HepG2 (cell line): ENCODE data around the gene HP1BP3. TPM values are rescaled to one million over a fixed set of nuclear protein-coding genes. Genes with fewer than 3 reads are reported as not detected.

Source experiments
- ATAC-seq: fragments of 200-7000 bp; cut with Tn5 transposase; 3 replicates; pipeline ENCODE4 v1.9.1; 2020; ENCODE audit warnings: mild to moderate bottlenecking, moderate library complexity
- BruUV-seq: library from RNA; stranded (reverse); fragments of 400-500 nt; replicated peaks from 2 replicates; lab custom pipeline; 2021; lab: Mats Ljungman, UMichigan
- CTCF ChIA-PET: fragments of 300-600 bp; formaldehyde crosslinking; extraction: SDS; loops from one replicate; lab custom pipeline; 2021; ENCODE audit warnings: low total read pairs, inconsistent platforms, low intra/inter-chr PET ratio; lab: Yijun Ruan, JAX
- POLR2A ChIA-PET: fragments of 350-600 bp; sonication (Branson Sonifier 250); formaldehyde crosslinking; loops from one replicate; lab custom pipeline; 2020; ENCODE audit warnings: antibody characterized with exemption, inconsistent platforms; lab: Yijun Ruan, JAX
- DNase-seq: peaks from one replicate; pipeline ENCODE4 v3.0.0-alpha.2; 2015; ENCODE audit warnings: low spot score
- FAIRE-seq: peaks from 3 replicates; lab custom pipeline; 2011; peaks lifted over from hg19 to GRCh38; lab: Jason Lieb, UNC
- H2AFZ ChIP-seq: one replicate; pipeline ENCODE4 v1.6.1; 2011; ENCODE audit warnings: low read length, inconsistent platforms
- H3K27ac ChIP-seq: fragments of 300-600 bp; 3 replicates; pipeline ENCODE4 v1.8.0; 2011; ENCODE audit warnings: mixed run types, mild to moderate bottlenecking, mixed read lengths, low read length, inconsistent platforms; ENCODE audit not compliant: insufficient read depth; ENCODE audit errors: extremely low read length
- H3K27me3 ChIP-seq, 2 experiments: fragments of 200-600 bp in 1 of 2; 2 replicates in 1 of 2; 3 replicates in 1 of 2; pipeline versions ENCODE4 v1.6.0 to v1.8.0; 2011; ENCODE audit warnings: low read length in 2 of 2, mild to moderate bottlenecking in 2 of 2, moderate library complexity in 2 of 2, inconsistent platforms in 1 of 2; ENCODE audit not compliant: insufficient read depth in 2 of 2, control insufficient read depth in 1 of 2
- H3K36me3 ChIP-seq, 2 experiments: fragments of 200-600 bp in 1 of 2; replicated peaks in 1 of 2; 2 replicates in 1 of 2; 3 replicates in 1 of 2; pipeline versions ENCODE4 v1.5.1 to v1.8.0; 2011; ENCODE audit warnings: low read length in 2 of 2, inconsistent platforms in 1 of 2; ENCODE audit not compliant: insufficient read depth in 2 of 2, control insufficient read depth in 1 of 2
- H3K4me1 ChIP-seq: 2 replicates; pipeline ENCODE4 v1.5.1; 2012; ENCODE audit warnings: low read length, inconsistent platforms; ENCODE audit not compliant: insufficient read depth
- H3K4me2 ChIP-seq: 2 replicates; pipeline ENCODE4 v1.6.0; 2011; ENCODE audit warnings: low read depth, low read length, inconsistent platforms
- H3K4me3 ChIP-seq, 3 experiments: fragments of 200-600 bp in 1 of 3; sonication (generic), shearing (Covaris generic) in 1 of 3; replicated peaks in 1 of 3; 2 replicates each; pipeline ENCODE4 v1.5.1; 2011 to 2016; ENCODE audit warnings: low read length in 3 of 3, inconsistent platforms in 2 of 3, low read depth in 2 of 3, mild to moderate bottlenecking in 2 of 3, control low read depth in 1 of 3, mixed read lengths in 1 of 3; ENCODE audit not compliant: insufficient read depth in 1 of 3
- H3K79me2 ChIP-seq: one replicate; pipeline ENCODE4 v1.6.1; 2011; ENCODE audit warnings: low read length, inconsistent platforms; ENCODE audit not compliant: insufficient read depth
- H3K9ac ChIP-seq: 2 replicates; pipeline ENCODE4 v1.6.0; 2011; ENCODE audit warnings: mild to moderate bottlenecking, low read depth, low read length, inconsistent platforms; ENCODE audit not compliant: insufficient read depth
- H3K9me3 ChIP-seq: 2 replicates; pipeline ENCODE4 v1.5.1; 2012; ENCODE audit warnings: mild to moderate bottlenecking, low read length
- H4K20me1 ChIP-seq: 2 replicates; pipeline ENCODE4 v1.6.0; 2011; ENCODE audit warnings: inconsistent platforms, mild to moderate bottlenecking, low read length, moderate library complexity; ENCODE audit not compliant: insufficient read depth
- EEA1 ChIP-seq: sonication (generic); formaldehyde crosslinking; IDR thresholded peaks from 2 replicates; pipeline ENCODE4 v1.5.1; 2020; ENCODE audit warnings: mild to moderate bottlenecking, missing genetic modification reagents, borderline replicate concordance
- FOSL2 ChIP-seq: sonication (generic); formaldehyde crosslinking; IDR thresholded peaks from 2 replicates; pipeline ENCODE4 v1.4.0; 2020; ENCODE audit warnings: missing genetic modification reagents
- ZFYVE20 ChIP-seq: sonication (generic); formaldehyde crosslinking; IDR thresholded peaks from 2 replicates; pipeline ENCODE4 v1.8.0; 2023; ENCODE audit warnings: low read depth, mild to moderate bottlenecking, moderate library complexity, missing genetic modification reagents, borderline replicate concordance
- WGBS: methylation state at CpG from one replicate; pipeline ENCODE4 v1.1.6; 2017; ENCODE audit warnings: low lambda C conversion rate; 5-methylcytosine and 5-hydroxymethylcytosine counted together
- in situ Hi-C: cut with HindIII; loops from 2 replicates; pipeline ENCODE4 v1.10.0; 2017; ENCODE audit warnings: low pct_unique_long_range_greater_than_20kb; ENCODE audit not compliant: extremely low pct_ligation_motif_present
- intact Hi-C: fragments of 100-400 bp; cut with micrococcal nuclease; formaldehyde crosslinking; loops from one replicate; pipeline ENCODE4 v1.10.0; 2022; ENCODE audit not compliant: unreplicated experiment
- polyA plus RNA-seq, 8 experiments: library from polyadenylated mRNA; depleted of rRNA in 3 of 8; stranded (reverse) in 7 of 8; unstranded in 1 of 8; fragments of >200 nt; fragmentation: Illumina TruSeq in 4 of 8; extraction: Trizol in 4 of 8; gene quantifications; 2 replicates each; pipeline versions ENCODE4 v1.2.1 to v1.2.3, GENCODE V29; 2011 to 2016; ENCODE audit warnings: low read depth in 4 of 8, missing spikeins in 1 of 8, mixed read lengths in 1 of 8; ENCODE audit not compliant: insufficient read depth in 1 of 8
- total RNA-seq, 5 experiments: library from RNA; depleted of rRNA; stranded (reverse); fragments of >200 nt; fragmentation: Illumina TruSeq; extraction: Trizol; gene quantifications; 2 replicates each; pipeline ENCODE4 v1.2.3, GENCODE V29; 2016; ENCODE audit warnings: low read depth in 1 of 5
- TF ChIP-seq, protein P1 (sequence below): sonication (generic); formaldehyde crosslinking; IDR thresholded peaks from 2 replicates; pipeline ENCODE4 v1.4.0; 2020; ENCODE audit warnings: mild to moderate bottlenecking, missing genetic modification reagents
- TF ChIP-seq, protein P2 (sequence below): sonication (generic); formaldehyde crosslinking; IDR thresholded peaks from 2 replicates; pipeline ENCODE4 v1.4.0; 2020; ENCODE audit warnings: missing genetic modification reagents
- TF ChIP-seq, protein P3 (sequence below): sonication (generic); formaldehyde crosslinking; IDR thresholded peaks from 2 replicates; pipeline ENCODE4 v1.4.0; 2020; ENCODE audit warnings: missing genetic modification reagents
- TF ChIP-seq, protein P4 (sequence below): fragments of 450-650 bp; IDR thresholded peaks from 2 replicates; pipeline ENCODE4 v1.6.1; 2016

The HP1BP3 gene
- total and polyA plus RNA-seq, 2 of the 13 experiments (the other 11 are each of a cell fraction or from before 2014, with no cell fraction given) = 98.5 to 137 TPM

DNA sequence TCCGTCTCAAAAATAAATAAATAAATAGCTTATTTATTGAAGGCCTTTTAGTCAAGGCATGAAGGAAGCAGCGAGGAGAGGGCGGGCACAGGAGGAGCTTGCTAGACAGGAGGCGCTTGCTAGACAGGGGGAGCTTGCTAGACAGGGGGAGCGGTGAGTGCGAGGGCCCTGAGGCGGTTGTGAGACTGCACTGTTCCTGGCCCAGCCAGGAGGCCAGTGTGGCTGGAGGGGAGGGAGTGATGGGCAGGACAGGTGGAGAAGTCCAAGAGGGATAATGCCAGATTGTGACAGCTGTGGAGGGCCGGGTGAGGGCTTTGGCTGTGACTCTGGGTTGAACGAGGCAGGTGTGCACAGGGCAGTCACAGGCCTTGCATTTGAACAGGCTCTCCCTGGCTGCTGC, 87.5 kb downstream of the HP1BP3 start:
- in situ Hi-C loops = no loop called here
- no peak overlapping the region for H2AFZ ChIP-seq
- no peaks in the 10 kb centered on the region for H4K20me1 ChIP-seq
- no peaks in the 10 kb centered on the region for H3K9me3 ChIP-seq
- POLR2A ChIA-PET = interaction anchor here (1.4 kb wide), 1 partner anchor 33 kb away, joined by 3 read pairs; the partner anchor contains the start of gene SH2D5
- H3K27ac ChIP-seq = no peak overlapping the region
- H3K79me2 ChIP-seq = no peaks in the 10 kb centered on the region
- no TSS peak for BruUV-seq
- no peak overlapping the region for H3K4me3 ChIP-seq
- no peak overlapping the region for H3K9ac ChIP-seq
- peaks cover 43% of the 10 kb centered on the region for H3K4me1 ChIP-seq
- no peaks in the 10 kb centered on the region for H3K36me3 ChIP-seq
- FAIRE-seq = no peak
- TF ChIP-seq ZFYVE20 (CRISPR knock-in tag) = no peak
- TF ChIP-seq, protein P1, sequence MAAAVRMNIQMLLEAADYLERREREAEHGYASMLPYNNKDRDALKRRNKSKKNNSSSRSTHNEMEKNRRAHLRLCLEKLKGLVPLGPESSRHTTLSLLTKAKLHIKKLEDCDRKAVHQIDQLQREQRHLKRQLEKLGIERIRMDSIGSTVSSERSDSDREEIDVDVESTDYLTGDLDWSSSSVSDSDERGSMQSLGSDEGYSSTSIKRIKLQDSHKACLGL (CRISPR knock-in tag) = no peak
- no peak for TF ChIP-seq EEA1 (CRISPR knock-in tag)
- no peak for DNase-seq
- no peak overlapping the region for H3K4me2 ChIP-seq
- no peak for ATAC-seq
- CTCF ChIA-PET = no interaction called here
- 41% methylated on average over 9 of the region's 9 CpGs for WGBS
- peaks cover 5 to 23% of the 10 kb centered on the region in 2 experiments; a peak in 3 of 5 replicates for H3K27me3 ChIP-seq
- intact Hi-C loops = no loop called here

DNA sequence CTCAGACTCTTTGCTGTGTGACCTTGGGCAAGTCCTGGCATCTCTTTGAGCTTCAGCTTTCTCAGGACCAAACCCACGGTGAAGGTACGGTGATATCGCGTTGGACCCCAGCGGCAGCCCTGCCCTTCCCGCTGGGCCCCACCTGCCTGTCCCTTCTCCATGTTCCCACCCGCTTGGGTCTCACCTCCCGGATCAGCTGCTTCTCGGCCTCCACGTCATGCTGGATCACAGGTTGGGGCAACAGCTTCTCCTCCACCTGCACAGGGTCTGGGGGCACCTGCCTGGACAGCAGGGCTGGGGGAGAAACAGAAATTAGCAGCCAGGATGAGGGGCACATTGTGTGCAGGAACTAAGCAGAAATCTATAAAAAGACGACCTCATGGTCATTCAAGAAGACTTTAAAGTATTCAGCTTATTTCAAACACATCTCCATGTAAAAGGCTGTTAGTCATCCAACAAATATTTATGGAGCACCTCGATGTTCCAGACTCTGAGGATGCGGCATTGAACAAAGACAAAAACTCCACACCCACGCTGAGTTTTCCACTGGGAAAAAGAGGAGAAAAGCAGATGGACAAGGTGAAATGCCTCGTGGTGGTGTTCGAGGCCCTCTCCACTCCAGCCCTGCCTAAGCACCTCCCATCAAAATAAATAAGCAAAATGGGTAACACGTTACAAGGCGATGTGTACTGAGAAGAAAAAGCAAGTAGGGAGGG, 88.8 kb downstream of the HP1BP3 start:
- no peaks in the 10 kb centered on the region for H3K9me3 ChIP-seq
- H3K27me3 ChIP-seq = peaks cover 6 to 31% of the 10 kb centered on the region in 2 experiments; a peak in 4 of 5 replicates
- peaks cover 43% of the 10 kb centered on the region for H3K4me1 ChIP-seq
- no peak overlapping the region for H3K27ac ChIP-seq
- intact Hi-C loops = no loop called here
- in situ Hi-C loops = no loop called here
- no peak for ATAC-seq
- DNase-seq = peak; percentile 34
- H4K20me1 ChIP-seq = no peaks in the 10 kb centered on the region
- BruUV-seq = no TSS peak
- H3K4me3 ChIP-seq = no peak overlapping the region
- H3K4me2 ChIP-seq = 0 out of 2 replicates have a peak overlapping the region, but pooled peaks have one; percentile 81
- no peak overlapping the region for H2AFZ ChIP-seq
- CTCF ChIA-PET = no interaction called here
- POLR2A ChIA-PET = interaction anchor here (1.4 to 2.0 kb wide), 2 partner anchors 34 to 37 kb away, joined by 3 to 12 read pairs; partner anchors contain the start of genes DDOST and SH2D5
- no peaks in the 10 kb centered on the region for H3K36me3 ChIP-seq
- WGBS = 41% methylated on average over 18 of the region's 18 CpGs
- no peak overlapping the region for H3K9ac ChIP-seq
- TF ChIP-seq, protein P2, sequence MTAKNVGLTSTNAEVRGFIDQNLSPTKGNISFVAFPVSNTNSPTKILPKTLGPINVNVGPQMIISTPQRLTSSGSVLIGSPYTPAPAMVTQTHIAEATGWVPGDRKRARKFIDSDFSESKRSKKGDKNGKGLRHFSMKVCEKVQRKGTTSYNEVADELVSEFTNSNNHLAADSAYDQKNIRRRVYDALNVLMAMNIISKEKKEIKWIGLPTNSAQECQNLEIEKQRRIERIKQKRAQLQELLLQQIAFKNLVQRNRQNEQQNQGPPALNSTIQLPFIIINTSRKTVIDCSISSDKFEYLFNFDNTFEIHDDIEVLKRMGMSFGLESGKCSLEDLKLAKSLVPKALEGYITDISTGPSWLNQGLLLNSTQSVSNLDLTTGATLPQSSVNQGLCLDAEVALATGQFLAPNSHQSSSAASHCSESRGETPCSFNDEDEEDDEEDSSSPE = no peak
- TF ChIP-seq, protein P3, sequence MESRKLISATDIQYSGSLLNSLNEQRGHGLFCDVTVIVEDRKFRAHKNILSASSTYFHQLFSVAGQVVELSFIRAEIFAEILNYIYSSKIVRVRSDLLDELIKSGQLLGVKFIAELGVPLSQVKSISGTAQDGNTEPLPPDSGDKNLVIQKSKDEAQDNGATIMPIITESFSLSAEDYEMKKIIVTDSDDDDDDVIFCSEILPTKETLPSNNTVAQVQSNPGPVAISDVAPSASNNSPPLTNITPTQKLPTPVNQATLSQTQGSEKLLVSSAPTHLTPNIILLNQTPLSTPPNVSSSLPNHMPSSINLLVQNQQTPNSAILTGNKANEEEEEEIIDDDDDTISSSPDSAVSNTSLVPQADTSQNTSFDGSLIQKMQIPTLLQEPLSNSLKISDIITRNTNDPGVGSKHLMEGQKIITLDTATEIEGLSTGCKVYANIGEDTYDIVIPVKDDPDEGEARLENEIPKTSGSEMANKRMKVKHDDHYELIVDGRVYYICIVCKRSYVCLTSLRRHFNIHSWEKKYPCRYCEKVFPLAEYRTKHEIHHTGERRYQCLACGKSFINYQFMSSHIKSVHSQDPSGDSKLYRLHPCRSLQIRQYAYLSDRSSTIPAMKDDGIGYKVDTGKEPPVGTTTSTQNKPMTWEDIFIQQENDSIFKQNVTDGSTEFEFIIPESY = peak; percentile 44; the same call in 1 of the 2 replicates
- TF ChIP-seq FOSL2 (CRISPR knock-in tag) = 0 out of 2 replicates have a peak, but pooled peaks have one; percentile 20
- TF ChIP-seq, protein P4, sequence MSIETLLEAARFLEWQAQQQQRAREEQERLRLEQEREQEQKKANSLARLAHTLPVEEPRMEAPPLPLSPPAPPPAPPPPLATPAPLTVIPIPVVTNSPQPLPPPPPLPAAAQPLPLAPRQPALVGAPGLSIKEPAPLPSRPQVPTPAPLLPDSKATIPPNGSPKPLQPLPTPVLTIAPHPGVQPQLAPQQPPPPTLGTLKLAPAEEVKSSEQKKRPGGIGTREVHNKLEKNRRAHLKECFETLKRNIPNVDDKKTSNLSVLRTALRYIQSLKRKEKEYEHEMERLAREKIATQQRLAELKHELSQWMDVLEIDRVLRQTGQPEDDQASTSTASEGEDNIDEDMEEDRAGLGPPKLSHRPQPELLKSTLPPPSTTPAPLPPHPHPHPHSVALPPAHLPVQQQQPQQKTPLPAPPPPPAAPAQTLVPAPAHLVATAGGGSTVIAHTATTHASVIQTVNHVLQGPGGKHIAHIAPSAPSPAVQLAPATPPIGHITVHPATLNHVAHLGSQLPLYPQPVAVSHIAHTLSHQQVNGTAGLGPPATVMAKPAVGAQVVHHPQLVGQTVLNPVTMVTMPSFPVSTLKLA = peak; percentile 77
- H3K79me2 ChIP-seq = no peaks in the 10 kb centered on the region
- FAIRE-seq = no peak
